ENCODE data around the gene POLR3B. TPM values are rescaled to one million over a fixed set of nuclear protein-coding genes. Genes with fewer than 3 reads are reported as not detected.

Gene POLR3B
- 1 to 10 TPM; 3.9 to 5.4 (median 4.8) TPM for total RNA-seq
- polyA plus RNA-seq, result 1 to 10 TPM; 1.8 to 4.0 (median 3.5) TPM

- Histone ChIP-seq H3K4me1 (peaks cover 0 to 15% (median 14%) of the 10 kb centered on the region in 4 donors), H3K4me3 (peak within 1 kb of the TSS; percentile 57 to 84 (median 76)), H3K27ac (peak within 1 kb of the TSS; percentile 93 to 96 (median 94)), H3K27me3 (no peaks in the 10 kb centered on the region), H3K36me3 (no peaks in the 10 kb centered on the region), H3K9me3 (no peaks in the 10 kb centered on the region)
- intact Hi-C loops (cut with DNase I), result loop anchor here (5.0 kb wide), 4 partner anchors 55 to 735 kb away; partner anchors contain the start of genes CKAP4, CRY1, RIC8B and TCP11L2
- TF ChIP-seq POLR2A (IDR thresholded peaks at IDR 0.05) (peak; percentile 70 to 79), CTCF (IDR thresholded peaks at IDR 0.05) (peak; percentile 81 to 88 (median 83)), POLR2AphosphoS5 (IDR thresholded peaks at IDR 0.05) (peak; percentile 52 to 87 (median 85)), EP300 (IDR thresholded peaks at IDR 0.05) (no peak)
- 0% methylated on average over 63 of the region's 63 CpGs for WGBS, 2 donors
- peak; percentile 98 for DNase-seq
Measured at GRCh38 chr12:106357549-106358395, at the start of gene POLR3B. TSS of gene POLR3B (plus strand) at chr12:106357748. CDS start at chr12:106357880, 132 bp downstream.

GRCh38 chr12:106308121-106308520 is 49.4 kb upstream of the POLR3B start:
- Histone ChIP-seq H3K27me3 (no peaks in the 10 kb centered on the region), H3K4me1 (peaks cover 0 to 77% (median 65%) of the 10 kb centered on the region in 4 donors), H3K4me3 (no peak overlapping the region), H3K36me3 (peaks cover 0 to 6% (median 0%) of the 10 kb centered on the region in 4 donors), H3K9me3 (no peaks in the 10 kb centered on the region), H3K27ac (peak overlapping the region in 3 of 4 donors; percentile 30 to 51 (median 49))
- intact Hi-C loops (cut with DNase I), result no loop called here
- 62 to 87% methylated on average over 1 of the region's 1 CpG for WGBS, 2 donors
- DNase-seq, result no peak
- TF ChIP-seq POLR2A (IDR thresholded peaks at IDR 0.05) (no peak), EP300 (IDR thresholded peaks at IDR 0.05) (no peak), POLR2AphosphoS5 (IDR thresholded peaks at IDR 0.05) (no peak), CTCF (IDR thresholded peaks at IDR 0.05) (no peak)

GRCh38 chr12:106308611-106309010 is 48.9 kb upstream of the POLR3B start:
- 92 to 98% methylated on average over 3 of the region's 3 CpGs for WGBS, 2 donors
- TF ChIP-seq POLR2AphosphoS5 (IDR thresholded peaks at IDR 0.05) (no peak), CTCF (IDR thresholded peaks at IDR 0.05) (no peak), EP300 (IDR thresholded peaks at IDR 0.05) (no peak), POLR2A (IDR thresholded peaks at IDR 0.05) (no peak)
- Histone ChIP-seq H3K27me3 (no peaks in the 10 kb centered on the region), H3K36me3 (peaks cover 0 to 7% (median 0%) of the 10 kb centered on the region in 4 donors), H3K4me1 (peaks cover 0 to 74% (median 64%) of the 10 kb centered on the region in 4 donors), H3K4me3 (no peak overlapping the region), H3K9me3 (no peaks in the 10 kb centered on the region), H3K27ac (peak overlapping the region in 3 of 4 donors; percentile 30 to 51 (median 49))
- DNase-seq, result no peak
- intact Hi-C loops (cut with DNase I), result no loop called here

GRCh38 chr12:106309671-106310505 is 47.7 kb upstream of the POLR3B start:
- no peak overlapping the region for H3K4me3 ChIP-seq
- H3K9me3 ChIP-seq, result no peaks in the 10 kb centered on the region
- no peak overlapping the region for H3K27ac ChIP-seq
- DNase-seq, result no peak
- intact Hi-C loops (cut with DNase I), result no loop called here
- TF ChIP-seq EP300 (IDR thresholded peaks at IDR 0.05) (no peak), CTCF (IDR thresholded peaks at IDR 0.05) (no peak)
- 81 to 87% methylated on average over 7 of the region's 7 CpGs for WGBS, 2 donors
- peaks cover 0 to 20% (median 5%) of the 10 kb centered on the region in 4 donors for H3K36me3 ChIP-seq
- H3K27me3 ChIP-seq, result no peaks in the 10 kb centered on the region
- peaks cover 0 to 61% (median 52%) of the 10 kb centered on the region in 4 donors for H3K4me1 ChIP-seq
